RWPE1 (cell line): ENCODE results near the gene VGLL1.

Experiments
- CTCF ChIA-PET: fragments of 350-600 bp; sonication (Branson Sonifier 250); formaldehyde crosslinking; extraction: SDS; loops from one replicate; lab custom pipeline; 2021; lab: Yijun Ruan, JAX
- POLR2A ChIA-PET: fragments of 400-600 bp; formaldehyde crosslinking; extraction: SDS; loops from one replicate; lab custom pipeline; 2020; ENCODE audit warnings: antibody characterized with exemption; ENCODE audit not compliant: low non-redundant PET; lab: Yijun Ruan, JAX
- DNase-seq: peaks from one replicate; pipeline ENCODE4 v3.0.0; 2012; ENCODE audit warnings: low spot score
- H3K27ac ChIP-seq: fragments of 450-650 bp; 2 replicates; pipeline ENCODE4 v1.5.1; 2017
- CTCF ChIP-seq: fragments of 450-650 bp; conservative IDR thresholded peaks from 2 replicates; pipeline ENCODE4 v1.5.1; 2017; ENCODE audit warnings: low read depth, mild to moderate bottlenecking

The VGLL1 gene

GRCh38 chrX:136531951-136532350, at the start of gene VGLL1:
Gene VGLL1 (plus strand): TSS chrX:136532215. CDS start chrX:136536021, 3,806 bp downstream.
- ChIA-PET POLR2A (no interaction called here), CTCF (interaction anchor here (0.6 kb wide), 1 partner anchor 15 kb away, joined by 3 read pairs; no protein-coding TSS in a partner anchor)

GRCh38 chrX:136487647-136488046, 44.4 kb upstream of the VGLL1 start, which contains the start of gene BRS3:
Gene BRS3 (plus strand): TSS chrX:136487947. CDS start chrX:136488115, 168 bp downstream.
- ChIA-PET CTCF (no interaction called here), POLR2A (no interaction called here)
- no peak for DNase-seq
- no peak within 1 kb of the TSS for H3K27ac ChIP-seq
- TF ChIP-seq CTCF: no peak

More at GRCh38 chrX:136531951-136532350, at the start of gene VGLL1:
- no peak for TF ChIP-seq CTCF
- H3K27ac ChIP-seq: no peak within 1 kb of the TSS
- DNase-seq: peak; percentile 24

- CTCF ChIA-PET: interaction anchor here (0.6 kb wide), 1 partner anchor 229 kb away, joined by 3 read pairs; no protein-coding TSS in a partner anchor
- TF ChIP-seq CTCF: no peak
- POLR2A ChIA-PET: no interaction called here
- no peak for DNase-seq
- no peak overlapping the region for H3K27ac ChIP-seq
Measured at GRCh38 chrX:136488706-136489105, 43.3 kb upstream of the VGLL1 start.

- ChIA-PET POLR2A (no interaction called here), CTCF (no interaction called here)
- DNase-seq: no peak
- TF ChIP-seq CTCF: no peak
- H3K27ac ChIP-seq: no peak overlapping the region
Measured at GRCh38 chrX:136491832-136492231, 40.2 kb upstream of the VGLL1 start.

GRCh38 chrX:136493011-136493410, 39.0 kb upstream of the VGLL1 start:
- ChIA-PET CTCF (interaction anchor here (0.7 kb wide), 1 partner anchor 198 kb away, joined by 3 read pairs; no protein-coding TSS in a partner anchor), POLR2A (no interaction called here)
- no peak for DNase-seq
- H3K27ac ChIP-seq: no peak overlapping the region
- no peak for TF ChIP-seq CTCF

- DNase-seq: no peak
- POLR2A ChIA-PET: no interaction called here
- no peak for TF ChIP-seq CTCF
- no peak overlapping the region for H3K27ac ChIP-seq
- CTCF ChIA-PET: interaction anchor here (0.5 kb wide), 1 partner anchor 98 kb away, joined by 3 read pairs; no protein-coding TSS in a partner anchor
Measured at GRCh38 chrX:136495043-136495442, 37.0 kb upstream of the VGLL1 start.
